ENCODE measurements around the gene NCK1. TPM values are rescaled to one million over a fixed set of nuclear protein-coding genes. Genes with fewer than 3 reads are reported as not detected.

Gene NCK1
- total and polyA plus RNA-seq, 2 of the 13 experiments (the other 11 are each of a cell fraction or from before 2014, with no cell fraction given) = 14.7 to 30.4 TPM

GRCh38 chr3:136819731-136820679, 42.0 kb upstream of the NCK1 start (continued):
- TF ChIP-seq LCORL (IDR thresholded peaks at IDR 0.05) (no peak), LCORL (CRISPR knock-in tag; IDR thresholded peaks at IDR 0.05) (peak; percentile 14; the same call in 1 of the 2 replicates), ARID3A (IDR thresholded peaks at IDR 0.05; ENCODE audit: low read depth, low read length) (no peak), TOE1 (CRISPR knock-in tag; IDR thresholded peaks at IDR 0.05) (no peak), PATZ1 (CRISPR knock-in tag; IDR thresholded peaks at IDR 0.05) (0 out of 2 replicates have a peak, but pooled peaks have one; percentile 27), ZBTB7A (CRISPR knock-in tag; IDR thresholded peaks at IDR 0.05) (no peak), ZNF414 (CRISPR knock-in tag; IDR thresholded peaks at IDR 0.05) (no peak), HIVEP1 (CRISPR knock-in tag; IDR thresholded peaks at IDR 0.05) (peak; percentile 50; the same call in 1 of the 2 replicates), GATAD1 (CRISPR knock-in tag; IDR thresholded peaks at IDR 0.05) (no peak), SNRNP70 (IDR thresholded peaks at IDR 0.05; ENCODE audit: low read depth, low read length) (no peak), ZNF446 (CRISPR knock-in tag; IDR thresholded peaks at IDR 0.05) (0 out of 2 replicates have a peak, but pooled peaks have one; percentile 72), ELF1 (CRISPR knock-in tag; IDR thresholded peaks at IDR 0.05) (peak; percentile 36; the same call in 1 of the 2 replicates), MXD3 (CRISPR knock-in tag; IDR thresholded peaks at IDR 0.05) (peak; percentile 74; the same call in 1 of the 2 replicates), ZNF572 (CRISPR knock-in tag; IDR thresholded peaks at IDR 0.05) (no peak), CEBPG (CRISPR knock-in tag; IDR thresholded peaks at IDR 0.05) (0 out of 2 replicates have a peak, but pooled peaks have one; percentile 9), ARNT2 (CRISPR knock-in tag; IDR thresholded peaks at IDR 0.05; ENCODE audit: low read depth) (peak; percentile 65; the same call in 1 of the 2 replicates), TP53 (CRISPR knock-in tag; conservative IDR thresholded peaks at IDR 0.05) (no peak), GATA4 (IDR thresholded peaks at IDR 0.05; ENCODE audit: borderline replicate concordance, low read depth) (no peak), RARG (CRISPR knock-in tag; IDR thresholded peaks at IDR 0.05; ENCODE audit: low read depth) (0 out of 2 replicates have a peak, but pooled peaks have one; percentile 27), IKZF5 (CRISPR knock-in tag; IDR thresholded peaks at IDR 0.05) (no peak; the same call in 1 of the 2 replicates), RARA (CRISPR knock-in tag; IDR thresholded peaks at IDR 0.05) (peak; percentile 4), CHCHD3 (CRISPR knock-in tag; IDR thresholded peaks at IDR 0.05) (peak; percentile 63; the same call in 1 of the 2 replicates), JARID2 (CRISPR knock-in tag; IDR thresholded peaks at IDR 0.05; ENCODE audit: insufficient replicate concordance) (no peak), ZNF546 (CRISPR knock-in tag; conservative IDR thresholded peaks at IDR 0.05) (no peak), ZNF224 (CRISPR knock-in tag; IDR thresholded peaks at IDR 0.05) (peak; percentile 57; the same call in 1 of the 2 replicates)
